SK-N-SH (cell line): ENCODE results near the gene CSNK2A2. TPM values are rescaled to one million over a fixed set of nuclear protein-coding genes. Genes with fewer than 3 reads are reported as not detected.

ENCODE experiments used
- CTCF ChIA-PET: fragments of 300-600, 350-600 bp; formaldehyde crosslinking; extraction: SDS; loops from one replicate; lab custom pipeline; 2021; lab: Yijun Ruan, JAX
- POLR2A ChIA-PET: fragments of 350-600 bp; sonication (Branson Sonifier 250); formaldehyde crosslinking; extraction: SDS; loops from one replicate; lab custom pipeline; 2020; ENCODE audit warnings: antibody characterized with exemption, inconsistent platforms; lab: Yijun Ruan, JAX
- DNase-seq: peaks from one replicate; pipeline ENCODE4 v3.0.0; 2012
- H2AFZ ChIP-seq: fragments of 200-600 bp; sonication (generic); 2 replicates; pipeline ENCODE4 v1.8.1; 2016; ENCODE audit warnings: antibody characterized with exemption, mild to moderate bottlenecking, low read depth
- H3F3A ChIP-seq: fragments of 200-600 bp; sonication (generic); replicated peaks from 2 replicates; pipeline ENCODE3; 2016; ENCODE audit warnings: antibody characterized with exemption, mild to moderate bottlenecking; ENCODE audit not compliant: insufficient read depth
- H3K27ac ChIP-seq, 2 experiments: fragments of 200-500 bp in 1 of 2; fragments of 200-600 bp in 1 of 2; sonication (Bioruptor generic) in 1 of 2; sonication (generic), shearing (Covaris generic) in 1 of 2; 2 replicates each; pipeline versions ENCODE4 v1.5.1 to v1.6.1; 2014 to 2016; ENCODE audit warnings: low read depth in 2 of 2, inconsistent platforms in 1 of 2, low read length in 1 of 2, mild to moderate bottlenecking in 1 of 2, mixed read lengths in 1 of 2
- H3K27me3 ChIP-seq: fragments of 200-600 bp; sonication (generic), shearing (Covaris generic); 2 replicates; pipeline ENCODE4 v1.6.1; 2016; ENCODE audit warnings: mixed run types; ENCODE audit not compliant: insufficient read depth
- H3K36me3 ChIP-seq, 2 experiments: fragments of 200-500 bp in 1 of 2; fragments of 200-600 bp in 1 of 2; sonication (Bioruptor generic) in 1 of 2; sonication (generic) in 1 of 2; replicated peaks in 1 of 2; 2 replicates each; pipeline versions ENCODE3 to v1.5.1; 2014 to 2016; ENCODE audit warnings: low read length in 1 of 2, mild to moderate bottlenecking in 1 of 2; ENCODE audit not compliant: insufficient read depth in 2 of 2, control insufficient read depth in 1 of 2
- H3K4me1 ChIP-seq, 2 experiments: fragments of 200-500 bp in 1 of 2; fragments of 200-600 bp in 1 of 2; sonication (Bioruptor generic) in 1 of 2; sonication (generic), shearing (Covaris generic) in 1 of 2; 2 replicates each; pipeline versions ENCODE4 v1.5.1 to v1.6.1; 2014 to 2016; ENCODE audit warnings: low read depth in 1 of 2, low read length in 1 of 2, mixed run types in 1 of 2; ENCODE audit not compliant: insufficient read depth in 2 of 2, control insufficient read depth in 1 of 2
- H3K4me2 ChIP-seq: fragments of 200-600 bp; sonication (generic), shearing (Covaris generic); 2 replicates; pipeline ENCODE4 v1.6.1; 2017; ENCODE audit warnings: mixed run types
- H3K4me3 ChIP-seq, 2 experiments: fragments of 200-500 bp in 1 of 2; fragments of 200-600 bp in 1 of 2; sonication (Bioruptor generic) in 1 of 2; sonication (generic), shearing (Covaris generic) in 1 of 2; 2 replicates each; pipeline versions ENCODE4 v1.5.1 to v1.8.1; 2014 to 2016; ENCODE audit warnings: low read depth in 2 of 2, inconsistent platforms in 1 of 2, low read length in 1 of 2, mild to moderate bottlenecking in 1 of 2, mixed read lengths in 1 of 2, moderate library complexity in 1 of 2
- H3K79me2 ChIP-seq: fragments of 200-600 bp; sonication (generic); 2 replicates; pipeline ENCODE4 v1.8.1; 2017; ENCODE audit warnings: mild to moderate bottlenecking; ENCODE audit not compliant: insufficient read depth
- H3K9ac ChIP-seq: fragments of 200-600 bp; sonication (generic); 2 replicates; pipeline ENCODE4 v1.6.1; 2017; ENCODE audit warnings: mixed run types
- H3K9me2 ChIP-seq: fragments of 200-600 bp; sonication (generic); 2 replicates; pipeline ENCODE4 v1.6.1; 2017; ENCODE audit warnings: mixed run types
- H3K9me3 ChIP-seq: fragments of 200-600 bp; sonication (generic); 2 replicates; pipeline ENCODE4 v1.6.1; 2017; ENCODE audit warnings: mixed run types, mild to moderate bottlenecking, moderate library complexity
- H4K20me1 ChIP-seq: fragments of 200-600 bp; sonication (generic); 2 replicates; pipeline ENCODE4 v1.6.1; 2017; ENCODE audit warnings: mild to moderate bottlenecking, mixed run types; ENCODE audit not compliant: insufficient read depth
- CHD2 ChIP-seq: fragments of 150-350 bp; IDR thresholded peaks from 2 replicates; pipeline ENCODE4 v1.6.1; 2018; ENCODE audit warnings: low read length; ENCODE audit not compliant: partially characterized antibody
- ELF1 ChIP-seq: IDR thresholded peaks from 2 replicates; pipeline ENCODE4 v1.4.0; 2012
- EP300 ChIP-seq, 2 experiments: IDR thresholded peaks; 2 replicates each; pipeline versions ENCODE4 v1.4.0 to v1.6.1; 2012; ENCODE audit warnings: borderline replicate concordance in 1 of 2, low read depth in 1 of 2, low read length in 1 of 2
- FOSL2 ChIP-seq: IDR thresholded peaks from 2 replicates; pipeline ENCODE4 v1.4.0; 2012; ENCODE audit warnings: low read depth, mild to moderate bottlenecking, moderate library complexity, borderline replicate concordance
- FOXJ3 ChIP-seq: sonication (generic); formaldehyde crosslinking; IDR thresholded peaks from 2 replicates; pipeline ENCODE4 v1.5.1; 2020; ENCODE audit warnings: mild to moderate bottlenecking, missing genetic modification reagents
- FOXM1 ChIP-seq: IDR thresholded peaks from 2 replicates; pipeline ENCODE4 v1.4.0; 2012; ENCODE audit warnings: low read depth, mild to moderate bottlenecking
- IRF3 ChIP-seq: fragments of 150-350 bp; IDR thresholded peaks from 2 replicates; pipeline ENCODE4 v1.6.1; 2016; ENCODE audit warnings: mild to moderate bottlenecking, low read depth, low read length
- JUND ChIP-seq: IDR thresholded peaks from 2 replicates; pipeline ENCODE4 v1.4.0; 2012
- MAX ChIP-seq: IDR thresholded peaks from 2 replicates; pipeline ENCODE4 v1.4.0; 2012; ENCODE audit warnings: low read depth
- MEF2A ChIP-seq: IDR thresholded peaks from 2 replicates; pipeline ENCODE4 v1.4.0; 2012; ENCODE audit warnings: low read depth, borderline replicate concordance
- NRF1 ChIP-seq: IDR thresholded peaks from 2 replicates; pipeline ENCODE4 v1.6.1; 2012; ENCODE audit warnings: low read depth, mild to moderate bottlenecking, low read length
- REST ChIP-seq: IDR thresholded peaks from 2 replicates; pipeline ENCODE4 v1.6.1; 2012; ENCODE audit warnings: mild to moderate bottlenecking, low read depth, low read length, moderate library complexity
- TAF1 ChIP-seq: IDR thresholded peaks from 2 replicates; pipeline ENCODE4 v1.6.1; 2012; ENCODE audit warnings: low read depth, mild to moderate bottlenecking, low read length, moderate library complexity, borderline replicate concordance
- TCF12 ChIP-seq: IDR thresholded peaks from 2 replicates; pipeline ENCODE4 v1.4.0; 2012
- USF1 ChIP-seq: IDR thresholded peaks from 2 replicates; pipeline ENCODE4 v1.4.0; 2012; ENCODE audit warnings: low read depth, borderline replicate concordance
- USF2 ChIP-seq: fragments of 150-350 bp; IDR thresholded peaks from 2 replicates; pipeline ENCODE4 v1.6.1; 2017; ENCODE audit warnings: antibody characterized with exemption, low read length, low read depth, borderline replicate concordance
- YY1 ChIP-seq: IDR thresholded peaks from 2 replicates; pipeline ENCODE4 v1.4.0; 2012; ENCODE audit warnings: low read depth, mild to moderate bottlenecking
- WGBS: methylation state at CpG from one replicate; pipeline ENCODE4 v1.1.6; 2017; ENCODE audit warnings: low lambda C conversion rate; 5-methylcytosine and 5-hydroxymethylcytosine counted together
- polyA plus RNA-seq, 3 experiments: library from polyadenylated mRNA; depleted of rRNA; stranded (reverse); fragments of >200 nt; gene quantifications; 2 replicates each; pipeline ENCODE4 v1.2.3, GENCODE V29; 2012

CSNK2A2 gene
- polyA plus RNA-seq, 1 of the 3 experiments (the other 2 are of a cell fraction), result 25.8 TPM

- TF ChIP-seq REST (no peak), IRF3 (no peak), JUND (no peak), CHD2 (no peak), MEF2A (no peak), FOXJ3 (CRISPR knock-in tag) (no peak), FOSL2 (no peak), YY1 (no peak)
Observed at GRCh38 chr16:58198022-58198683, at the start of gene CSNK2A2 (continued).

- Histone ChIP-seq H3K9me2 (no peaks in the 10 kb centered on the region), H3K4me2 (no peak overlapping the region), H3K4me1 (no peaks in the 10 kb centered on the region), H3K4me3 (no peak overlapping the region), H3K27ac (no peak overlapping the region), H3F3A (no peaks in the 10 kb centered on the region), H3K79me2 (no peaks in the 10 kb centered on the region), H3K36me3 (no peaks in the 10 kb centered on the region), H4K20me1 (no peaks in the 10 kb centered on the region), H2AFZ (no peak overlapping the region), H3K9ac (no peak overlapping the region), H3K9me3 (no peaks in the 10 kb centered on the region), H3K27me3 (peaks cover 10% of the 10 kb centered on the region; the same call in 1 of the 2 replicates)
- ChIA-PET POLR2A (no interaction called here), CTCF (interaction anchor here (0.7 kb wide), 1 partner anchor 56 kb away, joined by 3 read pairs; no protein-coding TSS in a partner anchor)
- 70% methylated on average over 8 of the region's 8 CpGs for WGBS
- DNase-seq, result no peak
- no peak for TF ChIP-seq JUND
- TF ChIP-seq MAX, result no peak
- no peak for TF ChIP-seq NRF1
- no peak for TF ChIP-seq USF1
- no peak for TF ChIP-seq TAF1
- TF ChIP-seq FOXJ3 (CRISPR knock-in tag), result no peak
- no peak for TF ChIP-seq USF2
- TF ChIP-seq ELF1, result no peak
- TF ChIP-seq REST, result no peak
- no peak for TF ChIP-seq EP300 (IDR thresholded peaks at IDR 0.05; ENCODE audit: borderline replicate concordance in 1 of 2, low read depth in 1 of 2, low read length in 1 of 2)
- no peak for TF ChIP-seq CHD2
- TF ChIP-seq FOXM1, result no peak
- TF ChIP-seq TCF12, result no peak
Observed at GRCh38 chr16:58243528-58244004, 45.7 kb upstream of the CSNK2A2 start.
